WTC11 (cell line): ENCODE data around the gene CDYL.

Experiments
- CTCF ChIP-seq: fragments of 200-600 bp; IDR thresholded peaks from 2 replicates; pipeline ENCODE4 v1.8.0; 2022; ENCODE audit warnings: antibody characterized with exemption
- HMGXB4 ChIP-seq: sonication (generic); formaldehyde crosslinking; IDR thresholded peaks from 2 replicates; pipeline ENCODE4 v1.8.1; 2023; ENCODE audit warnings: mild to moderate bottlenecking, moderate library complexity, missing genetic modification reagents
- JUN ChIP-seq: sonication (generic); formaldehyde crosslinking; IDR thresholded peaks from 2 replicates; pipeline ENCODE4 v1.8.0; 2023; ENCODE audit warnings: mild to moderate bottlenecking, missing genetic modification reagents
- NFE2L1 ChIP-seq: sonication (generic); formaldehyde crosslinking; IDR thresholded peaks from 2 replicates; pipeline ENCODE4 v1.8.1; 2023; ENCODE audit warnings: missing genetic modification reagents
- NR1H2 ChIP-seq: sonication (generic); formaldehyde crosslinking; IDR thresholded peaks from 2 replicates; pipeline ENCODE4 v1.9.0; 2021; ENCODE audit warnings: mild to moderate bottlenecking, moderate library complexity, missing genetic modification reagents
- ZNF317 ChIP-seq: sonication (generic); formaldehyde crosslinking; IDR thresholded peaks from 2 replicates; pipeline ENCODE4 v1.8.1; 2023; ENCODE audit warnings: low read depth, mild to moderate bottlenecking, moderate library complexity, missing genetic modification reagents, borderline replicate concordance

GRCh38 chr6:4975506-4975905 is 199.3 kb downstream of the CDYL start:
- TF ChIP-seq CTCF (no peak), ZNF317 (CRISPR knock-in tag) (no peak), JUN (no peak), HMGXB4 (CRISPR knock-in tag) (no peak), NFE2L1 (CRISPR knock-in tag) (no peak), NR1H2 (CRISPR knock-in tag) (no peak)
